Measurements from ENCODE around the gene FLRT1.

Gene FLRT1

GRCh38 chr11:64084951-64085710, 49.4 kb downstream of the FLRT1 start:
- Histone ChIP-seq H3K23ac (ENCODE audit: low read length) (no peak overlapping the region), H2BK5ac (ENCODE audit: low read depth, low read length, poor library complexity) (no peak overlapping the region), H3K79me1 (ENCODE audit: low read length) (no peaks in the 10 kb centered on the region), H3K4me3 (ENCODE audit: low read depth, low read length) (no peak overlapping the region), H3K27ac (ENCODE audit: low read depth, low read length) (no peak overlapping the region), H4K91ac (ENCODE audit: low read depth, low read length) (no peak overlapping the region), H2AK5ac (ENCODE audit: low read length) (no peak overlapping the region), H2AFZ (ENCODE audit: insufficient read depth, low read length, poor library complexity) (no peak overlapping the region), H4K8ac (ENCODE audit: low read depth, low read length) (no peak overlapping the region), H3K9ac (ENCODE audit: low read length) (no peak overlapping the region), H3K36me3 (ENCODE audit: control insufficient read depth in 1 of 2, insufficient read depth in 2 of 2, low read length in 2 of 2) (no peaks in the 10 kb centered on the region), H3K4me2 (ENCODE audit: low read length) (no peak overlapping the region), H2BK120ac (ENCODE audit: insufficient read depth, low read length, poor library complexity) (no peak overlapping the region), H3K4ac (ENCODE audit: low read depth, low read length) (no peak overlapping the region), H4K12ac (ENCODE audit: low read depth, low read length) (no peak overlapping the region), H3K4me1 (ENCODE audit: control insufficient read depth in 1 of 2, insufficient read depth in 2 of 2, low read length in 2 of 2) (peaks cover 0 to 3% of the 10 kb centered on the region in 2 experiments), H3K9me3 (ENCODE audit: insufficient read depth, low read depth, low read length) (peaks cover 4% of the 10 kb centered on the region), H2BK12ac (ENCODE audit: low read length) (no peak overlapping the region), H3K27me3 (ENCODE audit: insufficient read depth, low read length) (no peaks in the 10 kb centered on the region), H3K79me2 (ENCODE audit: control insufficient read depth, insufficient read depth, low read length, poor library complexity) (no peaks in the 10 kb centered on the region), H3K18ac (ENCODE audit: low read length) (no peak overlapping the region), H3K14ac (ENCODE audit: low read length) (no peak overlapping the region)
- WGBS (ENCODE audit: extremely low coverage, insufficient coverage, insufficient read length): no CpG with 5 or more reads among the region's 27 CpGs
- DNase-seq: no peak
